ENCODE data around the gene BAIAP2. TPM values are rescaled to one million over a fixed set of nuclear protein-coding genes. Genes with fewer than 3 reads are reported as not detected.

The BAIAP2 gene
- total and polyA plus RNA-seq, 8 donors: 21.1 to 263 (median 56.3) TPM

- Histone ChIP-seq H3K27ac (no peak overlapping the region), H3K36me3 (no peaks in the 10 kb centered on the region), H3K27me3 (no peaks in the 10 kb centered on the region), H3K4me1 (peaks cover 16 to 47% (median 34%) of the 10 kb centered on the region in 4 donors), H3K4me3 (no peak overlapping the region), H3K9me3 (no peaks in the 10 kb centered on the region)
- intact Hi-C loops (cut with DNase I; ENCODE audit: low total_unique reads): no loop called here
- no peak for TF ChIP-seq POLR2A (IDR thresholded peaks at IDR 0.05)
- 48 to 63% (median 58%) methylated on average over 10 to 16 of the region's 16 CpGs for WGBS, 5 donors
- no peak for DNase-seq
Measured at GRCh38 chr17:80987941-80988461, 47.0 kb upstream of the BAIAP2 start.

GRCh38 chr17:80989586-80989913, 45.4 kb upstream of the BAIAP2 start:
- TF ChIP-seq POLR2A (IDR thresholded peaks at IDR 0.05) (no peak), EP300 (IDR thresholded peaks at IDR 0.05) (no peak), CTCF (IDR thresholded peaks at IDR 0.05) (no peak), POLR2AphosphoS5 (IDR thresholded peaks at IDR 0.05) (no peak)
- Histone ChIP-seq H3K36me3 (peaks cover 0 to 5% (median 2%) of the 10 kb centered on the region in 4 donors), H3K27me3 (no peaks in the 10 kb centered on the region), H3K27ac (no peak overlapping the region), H3K4me3 (peak overlapping the region in 2 of 4 donors; percentile 26 to 34), H3K9me3 (no peaks in the 10 kb centered on the region), H3K4me1 (peaks cover 22 to 62% (median 47%) of the 10 kb centered on the region in 4 donors)
- 29 to 60% (median 48%) methylated on average over 6 to 11 of the region's 11 CpGs for WGBS, 5 donors
- intact Hi-C loops (cut with DNase I; ENCODE audit: low total_unique reads): no loop called here
- DNase-seq: no peak

- WGBS, 5 donors: 23 to 39% (median 26%) methylated on average over 18 to 22 of the region's 22 CpGs
- TF ChIP-seq CTCF (IDR thresholded peaks at IDR 0.05): no peak
- no peak for TF ChIP-seq POLR2AphosphoS5 (IDR thresholded peaks at IDR 0.05)
- no peak for TF ChIP-seq EP300 (IDR thresholded peaks at IDR 0.05)
- no peak for TF ChIP-seq POLR2A (IDR thresholded peaks at IDR 0.05)
- H3K4me3 ChIP-seq: peak overlapping the region; percentile 96 to 100 (median 100)
- H3K9me3 ChIP-seq: no peaks in the 10 kb centered on the region
- peaks cover 22 to 62% (median 46%) of the 10 kb centered on the region in 4 donors for H3K4me1 ChIP-seq
- no peak for DNase-seq
- peak overlapping the region in 4 of 5 donors; percentile 18 to 88 (median 78) for H3K27ac ChIP-seq
- H3K27me3 ChIP-seq: no peaks in the 10 kb centered on the region
- intact Hi-C loops (cut with DNase I; ENCODE audit: low total_unique reads): loop anchor here (10.0 kb wide), 1 partner anchor 114 kb away; no protein-coding TSS in a partner anchor
- H3K36me3 ChIP-seq: peaks cover under 1 to 18% (median 15%) of the 10 kb centered on the region in 4 donors
Measured at GRCh38 chr17:80990921-80991644, 43.9 kb upstream of the BAIAP2 start.

- peak; percentile 79 to 93 for DNase-seq
- H3K4me3 ChIP-seq: peak within 1 kb of the TSS; percentile 96 to 100 (median 100)
- 0 to 1% (median 0%) methylated on average over 6 to 66 of the region's 66 CpGs for WGBS, 5 donors
- H3K27me3 ChIP-seq: no peaks in the 10 kb centered on the region
- peaks cover 22 to 62% (median 46%) of the 10 kb centered on the region in 4 donors for H3K4me1 ChIP-seq
- H3K27ac ChIP-seq: peak within 1 kb of the TSS in 4 of 5 donors; percentile 18 to 88 (median 78)
- intact Hi-C loops (cut with DNase I; ENCODE audit: low total_unique reads): loop anchor here (10.0 kb wide), 1 partner anchor 113 kb away; no protein-coding TSS in a partner anchor
- no peak for TF ChIP-seq EP300 (IDR thresholded peaks at IDR 0.05)
- TF ChIP-seq CTCF (IDR thresholded peaks at IDR 0.05): peak in 3 of 7 experiments; percentile 8 to 41 (median 8)
- peak in 1 of 3 donors; percentile 43 for TF ChIP-seq POLR2AphosphoS5 (IDR thresholded peaks at IDR 0.05)
- no peak for TF ChIP-seq POLR2A (IDR thresholded peaks at IDR 0.05)
- H3K9me3 ChIP-seq: no peaks in the 10 kb centered on the region
- peaks cover 6 to 24% (median 21%) of the 10 kb centered on the region in 4 donors for H3K36me3 ChIP-seq
Measured at GRCh38 chr17:80991645-80992076, 43.3 kb upstream of the BAIAP2 start, which contains the start of gene CHMP6. Gene CHMP6 (plus strand): TSS chr17:80991841. CDS start chr17:80991919, 78 bp downstream.
